Muscle of leg (tissue), 11 donors: Measurements from ENCODE around the gene COG5. TPM values are rescaled to one million over a fixed set of nuclear protein-coding genes. Genes with fewer than 3 reads are reported as not detected.

Experiments
- DNase-seq: peaks from one replicate; pipeline ENCODE4 v3.0.0; 2013
- H3K27ac ChIP-seq: one replicate; pipeline ENCODE4 v1.5.1; 2013; ENCODE audit warnings: mild to moderate bottlenecking, low read length, control low read depth
- H3K27me3 ChIP-seq: one replicate; pipeline ENCODE4 v1.6.1; 2013; ENCODE audit warnings: low read length; ENCODE audit not compliant: control insufficient read depth, insufficient read depth
- H3K36me3 ChIP-seq: one replicate; pipeline ENCODE4 v1.6.1; 2013; ENCODE audit warnings: low read length; ENCODE audit not compliant: control insufficient read depth, insufficient read depth
- H3K4me1 ChIP-seq: one replicate; pipeline ENCODE4 v1.6.1; 2013; ENCODE audit warnings: low read length; ENCODE audit not compliant: control insufficient read depth, insufficient read depth
- H3K4me3 ChIP-seq: one replicate; pipeline ENCODE4 v1.5.1; 2013; ENCODE audit warnings: low read length, control low read depth
- H3K9me3 ChIP-seq: replicated peaks from 2 replicates; pipeline ENCODE4 v1.6.1; 2013; ENCODE audit warnings: low read depth, low read length; ENCODE audit not compliant: control insufficient read depth
- WGBS: methylation state at CpG from one replicate; pipeline ENCODE4 v1.1.5; 2013; ENCODE audit warnings: missing lambda C conversion rate; ENCODE audit not compliant: insufficient coverage; 5-methylcytosine and 5-hydroxymethylcytosine counted together
- polyA plus RNA-seq, 8 donors: library from polyadenylated mRNA; unstranded; fragments of 120-200 nt; gene quantifications; one replicate each; pipeline versions ENCODE4 v1.2.1 to v1.2.3, GENCODE V29; 2013; ENCODE audit warnings: inconsistent platforms in 1 of 8, low replicate concordance in 1 of 8; ENCODE audit not compliant: insufficient read length in 8 of 8, insufficient read depth in 1 of 8
- total RNA-seq: library from RNA; stranded (reverse); fragments of 120-200 nt; gene quantifications from one replicate; pipeline ENCODE4 v1.2.4, GENCODE V29; 2013

The COG5 gene
- total and polyA plus RNA-seq, 9 donors, result 19.5 to 45.5 (median 25.7) TPM

GRCh38 chr7:107441581-107442422, 121.9 kb downstream of the COG5 start:
- H3K4me1 ChIP-seq, result no peaks in the 10 kb centered on the region
- H3K36me3 ChIP-seq, result no peaks in the 10 kb centered on the region
- no peak overlapping the region for H3K27ac ChIP-seq
- no peaks in the 10 kb centered on the region for H3K9me3 ChIP-seq
- no peak overlapping the region for H3K4me3 ChIP-seq
- no peaks in the 10 kb centered on the region for H3K27me3 ChIP-seq
- DNase-seq, result no peak

GRCh38 chr7:107439025-107439424, 124.7 kb downstream of the COG5 start:
- H3K27ac ChIP-seq, result no peak overlapping the region
- DNase-seq, result no peak
- no peaks in the 10 kb centered on the region for H3K9me3 ChIP-seq
- H3K36me3 ChIP-seq, result no peaks in the 10 kb centered on the region
- H3K27me3 ChIP-seq, result no peaks in the 10 kb centered on the region
- H3K4me3 ChIP-seq, result no peak overlapping the region
- WGBS, result 93% methylated on average over 3 of the region's 5 CpGs
- H3K4me1 ChIP-seq, result no peaks in the 10 kb centered on the region

- Histone ChIP-seq H3K4me3 (no peak overlapping the region), H3K27ac (no peak overlapping the region), H3K27me3 (no peaks in the 10 kb centered on the region), H3K9me3 (peaks cover 7% of the 10 kb centered on the region), H3K36me3 (no peaks in the 10 kb centered on the region), H3K4me1 (no peaks in the 10 kb centered on the region)
- no CpG with 5 or more reads among the region's 1 CpG for WGBS
- no peak for DNase-seq
These were observed 128.0 kb downstream of the COG5 start for GRCh38 chr7:107435749-107436148.

GRCh38 chr7:107432261-107432660, 131.5 kb downstream of the COG5 start:
- no peak for DNase-seq
- WGBS, result no CpG with 5 or more reads among the region's 1 CpG
- Histone ChIP-seq H3K27ac (no peak overlapping the region), H3K27me3 (no peaks in the 10 kb centered on the region), H3K9me3 (peaks cover 7% of the 10 kb centered on the region), H3K4me3 (no peak overlapping the region), H3K36me3 (no peaks in the 10 kb centered on the region), H3K4me1 (no peaks in the 10 kb centered on the region)

- DNase-seq, result no peak
- Histone ChIP-seq H3K27ac (no peak overlapping the region), H3K36me3 (no peaks in the 10 kb centered on the region), H3K4me3 (no peak overlapping the region), H3K9me3 (peaks cover 7% of the 10 kb centered on the region), H3K4me1 (no peaks in the 10 kb centered on the region), H3K27me3 (no peaks in the 10 kb centered on the region)
These were observed 133.7 kb downstream of the COG5 start for GRCh38 chr7:107430057-107430456.

GRCh38 chr7:107428642-107429041, 135.1 kb downstream of the COG5 start:
- H3K36me3 ChIP-seq, result no peaks in the 10 kb centered on the region
- no peak overlapping the region for H3K4me3 ChIP-seq
- H3K4me1 ChIP-seq, result no peaks in the 10 kb centered on the region
- no CpG with 5 or more reads among the region's 1 CpG for WGBS
- DNase-seq, result no peak
- H3K27me3 ChIP-seq, result no peaks in the 10 kb centered on the region
- no peak overlapping the region for H3K27ac ChIP-seq
- peaks cover 6% of the 10 kb centered on the region for H3K9me3 ChIP-seq

GRCh38 chr7:107427462-107427861, 136.3 kb downstream of the COG5 start:
- 59% methylated on average over 5 of the region's 5 CpGs for WGBS
- no peak for DNase-seq
- no peaks in the 10 kb centered on the region for H3K36me3 ChIP-seq
- no peaks in the 10 kb centered on the region for H3K27me3 ChIP-seq
- no peak overlapping the region for H3K4me3 ChIP-seq
- H3K27ac ChIP-seq, result no peak overlapping the region
- H3K4me1 ChIP-seq, result no peaks in the 10 kb centered on the region
- no peaks in the 10 kb centered on the region for H3K9me3 ChIP-seq

GRCh38 chr7:107414198-107414597, 149.5 kb downstream of the COG5 start:
- DNase-seq, result no peak
- Histone ChIP-seq H3K27me3 (no peaks in the 10 kb centered on the region), H3K9me3 (no peaks in the 10 kb centered on the region), H3K4me1 (no peaks in the 10 kb centered on the region), H3K27ac (no peak overlapping the region), H3K4me3 (no peak overlapping the region), H3K36me3 (no peaks in the 10 kb centered on the region)
- WGBS, result no CpG with 5 or more reads among the region's 1 CpG

- no peaks in the 10 kb centered on the region for H3K4me1 ChIP-seq
- DNase-seq, result no peak
- no peaks in the 10 kb centered on the region for H3K27me3 ChIP-seq
- H3K9me3 ChIP-seq, result no peaks in the 10 kb centered on the region
- no peak overlapping the region for H3K4me3 ChIP-seq
- H3K36me3 ChIP-seq, result no peaks in the 10 kb centered on the region
- no peak overlapping the region for H3K27ac ChIP-seq
These were observed 155.4 kb downstream of the COG5 start for GRCh38 chr7:107408349-107408748.

- Histone ChIP-seq H3K4me1 (no peaks in the 10 kb centered on the region), H3K27ac (no peak overlapping the region), H3K4me3 (no peak overlapping the region)
These were observed 158.2 kb downstream of the COG5 start for GRCh38 chr7:107405559-107405958.

More at GRCh38 chr7:107405559-107405958, 158.2 kb downstream of the COG5 start:
- Histone ChIP-seq H3K27me3 (no peaks in the 10 kb centered on the region), H3K9me3 (no peaks in the 10 kb centered on the region), H3K36me3 (no peaks in the 10 kb centered on the region)
- no peak for DNase-seq
